Gastrocnemius medialis (tissue), 4 donors: ENCODE data around the gene ABR.

ENCODE experiments used
- POLR2A ChIP-seq, 2 donors: fragments of 450-650 bp; IDR thresholded peaks; one replicate each; pipeline ENCODE4 v1.6.1; 2017; ENCODE audit warnings: antibody characterized with exemption in 2 of 2, mild to moderate bottlenecking in 2 of 2, moderate library complexity in 2 of 2
- TF ChIP-seq, protein P1 (sequence below), 5 experiments: fragments of 450-650 bp in 3 of 5; fragments of 200-600 bp in 2 of 5; sonication (generic) in 2 of 5; IDR thresholded peaks in 4 of 5; conservative IDR thresholded peaks in 1 of 5; 1 replicate in 4 of 5; 2 replicates in 1 of 5; pipeline ENCODE4 v1.5.1; 2016 to 2019; ENCODE audit warnings: antibody characterized with exemption in 5 of 5, mild to moderate bottlenecking in 3 of 5, moderate library complexity in 3 of 5

DNA sequence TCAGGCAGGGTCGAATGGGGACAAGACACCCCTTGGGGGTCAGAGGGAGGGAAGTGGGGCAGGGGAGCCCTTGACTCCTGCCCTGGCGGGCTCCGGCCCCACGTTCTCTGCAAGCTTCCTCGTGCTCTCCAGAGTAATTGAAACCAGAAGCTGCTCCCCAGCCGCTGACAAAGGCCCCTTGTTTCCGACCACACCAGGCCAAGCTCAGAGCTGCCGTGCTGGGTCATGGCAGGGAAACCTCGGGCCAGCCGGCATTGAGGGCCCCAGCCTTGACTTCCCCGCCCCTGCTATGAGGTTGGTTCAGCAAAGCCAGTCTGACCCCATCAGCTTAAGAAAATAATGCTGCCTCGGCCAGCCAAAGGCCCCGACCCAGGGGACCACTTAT is 139.6 kb downstream of the ABR start:
- TF ChIP-seq, protein P1, sequence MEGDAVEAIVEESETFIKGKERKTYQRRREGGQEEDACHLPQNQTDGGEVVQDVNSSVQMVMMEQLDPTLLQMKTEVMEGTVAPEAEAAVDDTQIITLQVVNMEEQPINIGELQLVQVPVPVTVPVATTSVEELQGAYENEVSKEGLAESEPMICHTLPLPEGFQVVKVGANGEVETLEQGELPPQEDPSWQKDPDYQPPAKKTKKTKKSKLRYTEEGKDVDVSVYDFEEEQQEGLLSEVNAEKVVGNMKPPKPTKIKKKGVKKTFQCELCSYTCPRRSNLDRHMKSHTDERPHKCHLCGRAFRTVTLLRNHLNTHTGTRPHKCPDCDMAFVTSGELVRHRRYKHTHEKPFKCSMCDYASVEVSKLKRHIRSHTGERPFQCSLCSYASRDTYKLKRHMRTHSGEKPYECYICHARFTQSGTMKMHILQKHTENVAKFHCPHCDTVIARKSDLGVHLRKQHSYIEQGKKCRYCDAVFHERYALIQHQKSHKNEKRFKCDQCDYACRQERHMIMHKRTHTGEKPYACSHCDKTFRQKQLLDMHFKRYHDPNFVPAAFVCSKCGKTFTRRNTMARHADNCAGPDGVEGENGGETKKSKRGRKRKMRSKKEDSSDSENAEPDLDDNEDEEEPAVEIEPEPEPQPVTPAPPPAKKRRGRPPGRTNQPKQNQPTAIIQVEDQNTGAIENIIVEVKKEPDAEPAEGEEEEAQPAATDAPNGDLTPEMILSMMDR (IDR thresholded peaks at IDR 0.05 in 4 of 5, conservative IDR thresholded peaks at IDR 0.05 in 1 of 5), result no peak
- TF ChIP-seq POLR2A (IDR thresholded peaks at IDR 0.05), result no peak
